Measurements from ENCODE around the gene PLEKHO2. TPM values are rescaled to one million over a fixed set of nuclear protein-coding genes. Genes with fewer than 3 reads are reported as not detected.

Gene PLEKHO2
- total RNA-seq, 4 donors from 2014 or later: 4.7 to 18.2 (median 7.4) TPM

- H3K27ac ChIP-seq: peak overlapping the region; percentile 41 to 75 (median 67)
- H3K4me1 ChIP-seq: peaks cover 0 to 25% (median 18%) of the 10 kb centered on the region in 4 donors
- no peaks in the 10 kb centered on the region for H3K36me3 ChIP-seq
- H3K9me3 ChIP-seq: no peaks in the 10 kb centered on the region
- TF ChIP-seq POLR2A (IDR thresholded peaks at IDR 0.05) (no peak), CTCF (IDR thresholded peaks at IDR 0.05) (no peak)
- no peak overlapping the region for H3K4me3 ChIP-seq
- no peak for DNase-seq
- H3K27me3 ChIP-seq: no peaks in the 10 kb centered on the region
Observed at GRCh38 chr15:64883100-64883581, 41.4 kb downstream of the PLEKHO2 start.

- H3K27me3 ChIP-seq: no peaks in the 10 kb centered on the region
- peaks cover 0 to 25% (median 18%) of the 10 kb centered on the region in 4 donors for H3K4me1 ChIP-seq
- no peak overlapping the region for H3K4me3 ChIP-seq
- TF ChIP-seq POLR2A (IDR thresholded peaks at IDR 0.05): no peak
- TF ChIP-seq CTCF (IDR thresholded peaks at IDR 0.05): no peak
- no peaks in the 10 kb centered on the region for H3K9me3 ChIP-seq
- H3K27ac ChIP-seq: peak overlapping the region; percentile 41 to 75 (median 67)
- peak in 2 of 3 donors; percentile 68 to 81 for DNase-seq
- H3K36me3 ChIP-seq: no peaks in the 10 kb centered on the region
Observed at GRCh38 chr15:64883997-64884511, 42.3 kb downstream of the PLEKHO2 start.

- Histone ChIP-seq H3K9me3 (no peaks in the 10 kb centered on the region), H3K36me3 (no peaks in the 10 kb centered on the region), H3K27me3 (no peaks in the 10 kb centered on the region), H3K27ac (no peak overlapping the region), H3K4me1 (peaks cover 0 to 25% (median 18%) of the 10 kb centered on the region in 4 donors), H3K4me3 (no peak overlapping the region)
- TF ChIP-seq CTCF (IDR thresholded peaks at IDR 0.05) (no peak), POLR2A (IDR thresholded peaks at IDR 0.05) (no peak)
- DNase-seq: no peak
Observed at GRCh38 chr15:64884679-64885078, 43.0 kb downstream of the PLEKHO2 start.

- peaks cover 0 to 35% (median 21%) of the 10 kb centered on the region in 4 donors for H3K4me1 ChIP-seq
- no peak overlapping the region for H3K27ac ChIP-seq
- H3K9me3 ChIP-seq: no peaks in the 10 kb centered on the region
- no peak for DNase-seq
- no peaks in the 10 kb centered on the region for H3K36me3 ChIP-seq
- TF ChIP-seq CTCF (IDR thresholded peaks at IDR 0.05): no peak
- no peak overlapping the region for H3K4me3 ChIP-seq
- no peaks in the 10 kb centered on the region for H3K27me3 ChIP-seq
Observed at GRCh38 chr15:64888336-64888735, 46.6 kb downstream of the PLEKHO2 start.

GRCh38 chr15:64891561-64891960 is 49.8 kb downstream of the PLEKHO2 start:
- no peaks in the 10 kb centered on the region for H3K36me3 ChIP-seq
- peak overlapping the region; percentile 88 to 95 (median 94) for H3K27ac ChIP-seq
- TF ChIP-seq CTCF (IDR thresholded peaks at IDR 0.05) (no peak), POLR2A (IDR thresholded peaks at IDR 0.05) (no peak)
- no peak for DNase-seq
- no peak overlapping the region for H3K4me3 ChIP-seq
- peaks cover 0 to 36% (median 25%) of the 10 kb centered on the region in 4 donors for H3K4me1 ChIP-seq
- no peaks in the 10 kb centered on the region for H3K9me3 ChIP-seq
- no peaks in the 10 kb centered on the region for H3K27me3 ChIP-seq

All from Peyer's patch (tissue), 4 donors.